DND-41 (cell line): ENCODE measurements around the gene IPO8.

Source experiments
- EZH2 ChIP-seq: IDR thresholded peaks from 3 replicates; pipeline ENCODE4 v1.6.1; 2012; ENCODE audit warnings: borderline replicate concordance, low read depth, mild to moderate bottlenecking, moderate library complexity, low read length, inconsistent platforms; ENCODE audit not compliant: severe bottlenecking
- TF ChIP-seq, protein P1 (sequence below): IDR thresholded peaks from 2 replicates; pipeline ENCODE4 v1.5.1; 2012; ENCODE audit warnings: borderline replicate concordance, low read length, moderate library complexity, mild to moderate bottlenecking; ENCODE audit not compliant: poor library complexity, severe bottlenecking; ENCODE audit errors: extremely low read depth

DNA sequence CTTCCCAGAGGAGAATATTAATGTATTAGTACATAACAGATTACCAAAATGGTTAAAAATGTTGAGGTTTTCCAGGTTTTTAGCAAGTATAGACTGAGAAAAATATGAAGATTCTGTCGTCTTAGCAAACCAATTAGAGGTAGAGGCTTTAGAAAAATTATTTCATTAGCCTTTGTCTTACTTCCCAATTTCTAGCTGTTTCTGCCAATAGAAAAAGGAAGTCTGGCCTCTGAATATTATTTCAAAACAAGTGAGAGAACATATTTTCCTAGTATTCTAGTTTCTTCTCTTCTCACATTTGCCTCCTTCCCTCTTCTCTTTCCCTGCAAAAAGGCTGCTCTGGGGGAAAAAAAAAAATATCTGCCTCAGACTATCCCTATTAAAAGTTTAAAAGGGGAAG lies 16.4 kb downstream of the IPO8 start:
- TF ChIP-seq, protein P1, sequence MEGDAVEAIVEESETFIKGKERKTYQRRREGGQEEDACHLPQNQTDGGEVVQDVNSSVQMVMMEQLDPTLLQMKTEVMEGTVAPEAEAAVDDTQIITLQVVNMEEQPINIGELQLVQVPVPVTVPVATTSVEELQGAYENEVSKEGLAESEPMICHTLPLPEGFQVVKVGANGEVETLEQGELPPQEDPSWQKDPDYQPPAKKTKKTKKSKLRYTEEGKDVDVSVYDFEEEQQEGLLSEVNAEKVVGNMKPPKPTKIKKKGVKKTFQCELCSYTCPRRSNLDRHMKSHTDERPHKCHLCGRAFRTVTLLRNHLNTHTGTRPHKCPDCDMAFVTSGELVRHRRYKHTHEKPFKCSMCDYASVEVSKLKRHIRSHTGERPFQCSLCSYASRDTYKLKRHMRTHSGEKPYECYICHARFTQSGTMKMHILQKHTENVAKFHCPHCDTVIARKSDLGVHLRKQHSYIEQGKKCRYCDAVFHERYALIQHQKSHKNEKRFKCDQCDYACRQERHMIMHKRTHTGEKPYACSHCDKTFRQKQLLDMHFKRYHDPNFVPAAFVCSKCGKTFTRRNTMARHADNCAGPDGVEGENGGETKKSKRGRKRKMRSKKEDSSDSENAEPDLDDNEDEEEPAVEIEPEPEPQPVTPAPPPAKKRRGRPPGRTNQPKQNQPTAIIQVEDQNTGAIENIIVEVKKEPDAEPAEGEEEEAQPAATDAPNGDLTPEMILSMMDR: no peak
- no peak for TF ChIP-seq EZH2
